Tibial nerve (tissue), 4 donors: ENCODE data around the gene LTN1.

Experiments used
- CTCF ChIP-seq, 5 experiments: fragments of 200-600 bp in 3 of 5; fragments of 450-650 bp in 2 of 5; sonication (generic) in 3 of 5; IDR thresholded peaks; one replicate each; pipeline ENCODE4 v1.5.1; 2016 to 2019; ENCODE audit warnings: antibody characterized with exemption in 5 of 5, mild to moderate bottlenecking in 3 of 5, moderate library complexity in 2 of 5
- EP300 ChIP-seq, 2 donors: sonication (generic); formaldehyde crosslinking; IDR thresholded peaks; one replicate each; pipeline ENCODE4 v1.6.1; 2017; ENCODE audit warnings: antibody characterized with exemption in 2 of 2, mild to moderate bottlenecking in 1 of 2

GRCh38 chr21:28906841-28907240, 85.8 kb downstream of the LTN1 start:
- no peak for TF ChIP-seq CTCF (IDR thresholded peaks at IDR 0.05)
- no peak for TF ChIP-seq EP300 (IDR thresholded peaks at IDR 0.05)
